ENCODE data around the gene SGIP1. TPM values are rescaled to one million over a fixed set of nuclear protein-coding genes. Genes with fewer than 3 reads are reported as not detected.

Gene SGIP1
- total RNA-seq, 2 experiments from 2014 or later: not detected

DNA sequence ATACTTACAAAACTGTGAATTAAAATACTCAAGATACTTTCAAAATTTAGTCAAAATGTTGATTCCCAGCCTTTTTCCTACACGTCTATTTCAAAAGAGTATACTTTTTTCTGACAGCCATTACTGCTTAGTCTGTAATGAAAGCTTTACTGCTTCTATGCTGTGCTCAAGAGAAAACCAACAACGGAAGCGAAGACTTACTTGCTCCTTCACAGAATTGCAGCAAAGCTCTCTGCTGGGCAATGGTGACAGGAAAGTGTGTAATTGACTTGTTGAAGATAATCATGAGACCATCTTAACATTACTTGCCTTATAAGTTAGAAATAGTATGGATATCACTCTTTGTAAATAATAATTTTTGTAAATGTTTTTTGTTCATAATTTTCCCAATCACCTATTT is 216.6 kb downstream of the SGIP1 start:
- no peaks in the 10 kb centered on the region for H3K36me3 Mint-ChIP-seq (ENCODE audit: low read depth)
- no peak for ATAC-seq
- ChIA-PET POLR2A (no interaction called here), CTCF (interaction anchor here (1.0 to 1.9 kb wide), 2 partner anchors 14 to 25 kb away, joined by 4 to 5 read pairs; no protein-coding TSS in a partner anchor)
- H3K27ac Mint-ChIP-seq: no peak overlapping the region
- no peak overlapping the region for H3K4me3 Mint-ChIP-seq
- no peak for DNase-seq
- no peaks in the 10 kb centered on the region for H3K9me3 Mint-ChIP-seq (ENCODE audit: insufficient read depth)
- peaks cover 39% of the 10 kb centered on the region for H3K27me3 Mint-ChIP-seq (ENCODE audit: low read depth)
- H3K4me1 Mint-ChIP-seq (ENCODE audit: low read depth): peaks cover 13% of the 10 kb centered on the region

DNA sequence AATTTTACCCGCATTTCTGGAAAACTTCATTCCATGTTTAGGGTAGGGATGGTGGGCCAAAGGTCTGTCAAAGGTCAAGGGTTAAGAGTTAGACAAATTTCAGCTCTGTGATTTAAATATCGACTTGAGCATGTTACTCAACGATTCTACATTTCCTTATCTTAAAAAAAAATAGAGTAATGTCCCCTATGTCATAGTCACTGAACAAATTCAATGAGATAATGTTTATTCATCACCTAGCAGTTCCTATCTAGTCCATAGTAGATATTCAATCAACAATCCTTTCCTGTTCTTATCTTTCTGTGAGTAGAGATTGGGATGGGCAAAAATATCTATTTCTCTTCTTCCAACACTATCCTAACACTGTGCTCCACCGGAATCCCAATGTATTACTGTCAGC is 217.2 kb downstream of the SGIP1 start:
- no peaks in the 10 kb centered on the region for H3K9me3 Mint-ChIP-seq (ENCODE audit: insufficient read depth)
- DNase-seq (no peak), ATAC-seq (no peak)
- POLR2A ChIA-PET: no interaction called here
- peaks cover 39% of the 10 kb centered on the region for H3K27me3 Mint-ChIP-seq (ENCODE audit: low read depth)
- CTCF ChIA-PET: interaction anchor here (1.9 kb wide), 1 partner anchor 13 kb away, joined by 5 read pairs; no protein-coding TSS in a partner anchor
- H3K27ac Mint-ChIP-seq: no peak overlapping the region
- no peak overlapping the region for H3K4me3 Mint-ChIP-seq
- H3K36me3 Mint-ChIP-seq (ENCODE audit: low read depth): no peaks in the 10 kb centered on the region
- peaks cover 13% of the 10 kb centered on the region for H3K4me1 Mint-ChIP-seq (ENCODE audit: low read depth)

- ChIA-PET CTCF (no interaction called here), POLR2A (no interaction called here)
- peak within 1 kb of the TSS; percentile 43 for H3K4me3 Mint-ChIP-seq
- DNase-seq: no peak
- H3K4me1 Mint-ChIP-seq (ENCODE audit: low read depth): peaks cover 13% of the 10 kb centered on the region
- peak; percentile 61 for ATAC-seq
- H3K27me3 Mint-ChIP-seq (ENCODE audit: low read depth): peaks cover 40% of the 10 kb centered on the region
- no peak within 1 kb of the TSS for H3K27ac Mint-ChIP-seq
- H3K9me3 Mint-ChIP-seq (ENCODE audit: insufficient read depth): no peaks in the 10 kb centered on the region
- H3K36me3 Mint-ChIP-seq (ENCODE audit: low read depth): no peaks in the 10 kb centered on the region
These were observed 218.1 kb downstream of the SGIP1 start, which contains the start of gene DYNLT5 for GRCh38 chr1:66752000-66752592. TSS of gene DYNLT5 (plus strand) at chr1:66752459. CDS start at chr1:66754659, 2,200 bp downstream.

- Mint-ChIP-seq H3K4me1 (ENCODE audit: low read depth) (peaks cover 13% of the 10 kb centered on the region), H3K36me3 (ENCODE audit: low read depth) (no peaks in the 10 kb centered on the region), H3K9me3 (ENCODE audit: insufficient read depth) (no peaks in the 10 kb centered on the region), H3K27me3 (ENCODE audit: low read depth) (peaks cover 40% of the 10 kb centered on the region), H3K4me3 (peak overlapping the region; percentile 43), H3K27ac (no peak overlapping the region)
- POLR2A ChIA-PET: no interaction called here
- DNase-seq (no peak), ATAC-seq (no peak)
- CTCF ChIA-PET: interaction anchor here (0.6 to 2.1 kb wide), 2 partner anchors 13 to 391 kb away, joined by 3 to 6 read pairs; no protein-coding TSS in a partner anchor
These were observed 218.9 kb downstream of the SGIP1 start for GRCh38 chr1:66752671-66753371.

GRCh38 chr1:66757722-66758240 is 223.8 kb downstream of the SGIP1 start:
- H3K4me1 Mint-ChIP-seq (ENCODE audit: low read depth): peaks cover 2% of the 10 kb centered on the region
- no peak overlapping the region for H3K27ac Mint-ChIP-seq
- no peak overlapping the region for H3K4me3 Mint-ChIP-seq
- CTCF ChIA-PET: interaction anchor here (0.6 to 2.1 kb wide), 4 partner anchors 32 to 391 kb away, joined by 3 to 8 read pairs (median 6); no protein-coding TSS in a partner anchor
- peaks cover 25% of the 10 kb centered on the region for H3K27me3 Mint-ChIP-seq (ENCODE audit: low read depth)
- no peaks in the 10 kb centered on the region for H3K36me3 Mint-ChIP-seq (ENCODE audit: low read depth)
- DNase-seq (no peak), ATAC-seq (no peak)
- no peaks in the 10 kb centered on the region for H3K9me3 Mint-ChIP-seq (ENCODE audit: insufficient read depth)
- POLR2A ChIA-PET: interaction anchor here (0.7 kb wide), 1 partner anchor 173 kb away, joined by 5 read pairs; no protein-coding TSS in a partner anchor

DNA sequence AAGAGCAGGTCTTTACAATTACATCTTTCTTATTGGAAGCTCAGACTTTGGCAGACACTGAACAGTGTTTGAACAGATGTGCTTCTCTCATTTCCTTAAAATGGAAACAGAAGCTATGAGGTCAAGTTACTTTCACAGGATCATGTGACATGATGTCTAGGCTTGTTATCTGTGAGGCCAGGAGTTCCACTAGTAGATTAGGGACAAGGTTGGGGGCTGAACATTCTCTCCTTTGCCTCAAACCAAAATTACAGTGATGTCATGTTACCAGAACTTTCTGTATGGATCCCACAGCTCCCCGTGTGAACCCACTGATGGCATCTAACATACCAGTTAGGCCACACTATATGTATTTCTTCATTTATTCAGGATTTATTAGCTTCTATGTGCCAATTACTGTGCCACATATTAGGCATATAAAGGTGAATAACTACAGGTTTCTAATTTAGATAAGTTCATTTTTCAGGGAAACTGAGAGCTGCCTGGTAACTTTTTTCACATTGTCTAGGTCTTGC is 224.3 kb downstream of the SGIP1 start:
- H3K9me3 Mint-ChIP-seq (ENCODE audit: insufficient read depth): no peaks in the 10 kb centered on the region
- no peaks in the 10 kb centered on the region for H3K4me1 Mint-ChIP-seq (ENCODE audit: low read depth)
- no peak overlapping the region for H3K4me3 Mint-ChIP-seq
- DNase-seq: no peak
- H3K27ac Mint-ChIP-seq: no peak overlapping the region
- peaks cover 21% of the 10 kb centered on the region for H3K27me3 Mint-ChIP-seq (ENCODE audit: low read depth)
- ChIA-PET CTCF (interaction anchor here (0.6 to 2.1 kb wide), 4 partner anchors 32 to 391 kb away, joined by 3 to 8 read pairs (median 6); no protein-coding TSS in a partner anchor), POLR2A (interaction anchor here (0.7 kb wide), 1 partner anchor 172 kb away, joined by 5 read pairs; no protein-coding TSS in a partner anchor)
- ATAC-seq: no peak
- no peaks in the 10 kb centered on the region for H3K36me3 Mint-ChIP-seq (ENCODE audit: low read depth)

GRCh38 chr1:66760506-66760905 is 226.6 kb downstream of the SGIP1 start:
- Mint-ChIP-seq H3K4me3 (no peak overlapping the region), H3K4me1 (ENCODE audit: low read depth) (peaks cover 3% of the 10 kb centered on the region), H3K9me3 (ENCODE audit: insufficient read depth) (no peaks in the 10 kb centered on the region), H3K27me3 (ENCODE audit: low read depth) (peaks cover 21% of the 10 kb centered on the region), H3K36me3 (ENCODE audit: low read depth) (no peaks in the 10 kb centered on the region), H3K27ac (no peak overlapping the region)
- no peak for ATAC-seq
- no peak for DNase-seq
- ChIA-PET POLR2A (no interaction called here), CTCF (no interaction called here)

DNA sequence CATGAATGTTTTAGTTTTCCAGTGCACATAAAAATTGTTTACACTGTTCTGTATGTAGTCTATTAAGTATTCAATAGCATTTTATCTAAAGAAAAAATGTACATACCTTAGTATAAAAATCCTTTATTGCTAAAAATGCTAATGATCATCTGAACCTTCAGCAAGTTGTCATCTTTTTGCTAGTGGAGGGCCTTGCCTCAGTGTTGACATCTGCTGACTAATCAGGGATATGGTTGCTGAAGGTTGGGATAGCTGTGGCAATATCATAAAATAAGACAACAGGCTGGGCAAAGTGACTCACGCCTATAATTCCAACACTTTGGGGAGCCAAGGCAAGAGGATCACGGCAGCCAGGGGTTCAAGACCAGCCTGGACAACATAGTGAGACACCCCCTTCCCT is 227.3 kb downstream of the SGIP1 start:
- H3K4me1 Mint-ChIP-seq (ENCODE audit: low read depth): peaks cover 3% of the 10 kb centered on the region
- CTCF ChIA-PET: no interaction called here
- H3K4me3 Mint-ChIP-seq: no peak overlapping the region

DNA sequence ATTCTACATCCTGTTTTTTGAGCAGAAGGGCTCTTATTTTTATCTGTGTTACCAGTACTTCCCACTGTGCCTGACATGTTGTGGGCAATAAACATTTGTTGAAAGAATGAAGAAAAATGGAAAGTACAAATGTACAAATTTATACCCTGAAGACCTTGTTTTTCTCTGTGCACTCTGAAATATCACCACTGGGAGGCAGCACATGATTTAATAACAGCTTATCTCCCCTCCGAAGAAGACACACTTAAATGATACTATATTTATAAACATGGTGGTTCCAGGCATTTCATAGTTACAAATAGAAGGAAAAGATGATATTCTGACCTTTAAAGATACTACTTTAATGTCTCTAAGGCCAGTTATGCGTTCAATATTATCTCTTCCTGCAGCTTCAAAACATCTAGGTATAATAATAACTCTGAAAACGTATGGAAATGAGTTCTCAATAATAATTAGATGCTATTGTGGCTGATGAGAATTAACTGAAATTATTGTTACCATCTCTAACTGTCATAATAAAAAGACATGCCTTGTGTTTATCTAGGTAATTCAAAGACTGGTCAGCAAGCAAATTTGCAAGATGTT is 231.1 kb downstream of the SGIP1 start:
- Mint-ChIP-seq H3K27me3 (ENCODE audit: low read depth) (peaks cover 5% of the 10 kb centered on the region), H3K27ac (no peak overlapping the region), H3K4me3 (no peak overlapping the region), H3K4me1 (ENCODE audit: low read depth) (peaks cover 18% of the 10 kb centered on the region), H3K9me3 (ENCODE audit: insufficient read depth) (no peaks in the 10 kb centered on the region), H3K36me3 (ENCODE audit: low read depth) (no peaks in the 10 kb centered on the region)
- ChIA-PET POLR2A (no interaction called here), CTCF (interaction anchor here (0.8 to 4.1 kb wide), 13 partner anchors 11 to 460 kb away, joined by 3 to 23 read pairs (median 5); partner anchors contain the start of genes DNAI4 and MIER1)
- ATAC-seq (peak; percentile 63), DNase-seq (peak; percentile 72)

More for the DNA sequence above, 227.3 kb downstream of the SGIP1 start:
- DNase-seq (no peak), ATAC-seq (no peak)
- POLR2A ChIA-PET: no interaction called here
- Mint-ChIP-seq H3K27me3 (ENCODE audit: low read depth) (peaks cover 19% of the 10 kb centered on the region), H3K27ac (no peak overlapping the region), H3K9me3 (ENCODE audit: insufficient read depth) (no peaks in the 10 kb centered on the region), H3K36me3 (ENCODE audit: low read depth) (no peaks in the 10 kb centered on the region)

GRCh38 chr1:66767626-66768025 is 233.7 kb downstream of the SGIP1 start:
- no peak for DNase-seq

DNA sequence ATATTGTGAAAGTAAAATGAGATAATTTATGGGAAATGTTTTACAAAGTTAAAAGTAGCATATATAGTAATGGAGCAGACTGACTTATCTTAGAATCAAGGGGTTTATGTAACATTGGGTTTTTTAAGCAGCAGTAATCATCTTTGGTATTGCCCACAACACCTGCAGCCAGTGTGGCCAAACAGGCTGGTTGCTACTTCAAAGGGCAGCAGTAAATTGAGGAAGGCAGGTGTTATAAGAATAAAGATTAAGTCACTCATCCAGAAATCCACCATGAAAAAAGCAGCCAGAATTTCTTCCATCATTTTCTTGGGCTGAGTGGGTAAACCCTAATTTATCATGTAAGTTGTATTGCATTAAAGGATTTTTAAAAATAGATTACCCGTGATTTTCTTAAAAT is 235.0 kb downstream of the SGIP1 start:
- Mint-ChIP-seq H3K4me1 (ENCODE audit: low read depth) (peaks cover 25% of the 10 kb centered on the region), H3K27ac (no peak overlapping the region), H3K27me3 (ENCODE audit: low read depth) (no peaks in the 10 kb centered on the region), H3K36me3 (ENCODE audit: low read depth) (no peaks in the 10 kb centered on the region), H3K4me3 (no peak overlapping the region), H3K9me3 (ENCODE audit: insufficient read depth) (no peaks in the 10 kb centered on the region)
- ATAC-seq: no peak
- CTCF ChIA-PET: interaction anchor here (1.3 kb wide), 1 partner anchor 444 kb away, joined by 6 read pairs; no protein-coding TSS in a partner anchor
- DNase-seq: no peak
- POLR2A ChIA-PET: no interaction called here

More at GRCh38 chr1:66767626-66768025, 233.7 kb downstream of the SGIP1 start:
- Mint-ChIP-seq H3K4me1 (ENCODE audit: low read depth) (peaks cover 25% of the 10 kb centered on the region), H3K9me3 (ENCODE audit: insufficient read depth) (no peaks in the 10 kb centered on the region), H3K4me3 (no peak overlapping the region), H3K36me3 (ENCODE audit: low read depth) (no peaks in the 10 kb centered on the region), H3K27ac (no peak overlapping the region), H3K27me3 (ENCODE audit: low read depth) (no peaks in the 10 kb centered on the region)
- ChIA-PET CTCF (interaction anchor here (1.1 to 4.1 kb wide), 2 partner anchors 41 to 229 kb away, joined by 3 to 18 read pairs; no protein-coding TSS in a partner anchor), POLR2A (interaction anchor here (0.6 kb wide), 1 partner anchor 1056 kb away, joined by 3 read pairs; no protein-coding TSS in a partner anchor)
- ATAC-seq: no peak

Data from activated CD8-positive, alpha-beta T cell treated with anti-CD3 and anti-CD28 coated beads, Interleukin-2, amount 10 ng/mL, durations not matched to agents 7 days and 5 days (primary cell).